LNCAP (cell line): ENCODE measurements around the gene MON1A.

Experiments
- TF ChIP-seq, protein P1 (sequence below): fragments of 450-650 bp; IDR thresholded peaks from 2 replicates; pipeline ENCODE4 v1.5.1; 2017; ENCODE audit warnings: mild to moderate bottlenecking

Gene MON1A

DNA sequence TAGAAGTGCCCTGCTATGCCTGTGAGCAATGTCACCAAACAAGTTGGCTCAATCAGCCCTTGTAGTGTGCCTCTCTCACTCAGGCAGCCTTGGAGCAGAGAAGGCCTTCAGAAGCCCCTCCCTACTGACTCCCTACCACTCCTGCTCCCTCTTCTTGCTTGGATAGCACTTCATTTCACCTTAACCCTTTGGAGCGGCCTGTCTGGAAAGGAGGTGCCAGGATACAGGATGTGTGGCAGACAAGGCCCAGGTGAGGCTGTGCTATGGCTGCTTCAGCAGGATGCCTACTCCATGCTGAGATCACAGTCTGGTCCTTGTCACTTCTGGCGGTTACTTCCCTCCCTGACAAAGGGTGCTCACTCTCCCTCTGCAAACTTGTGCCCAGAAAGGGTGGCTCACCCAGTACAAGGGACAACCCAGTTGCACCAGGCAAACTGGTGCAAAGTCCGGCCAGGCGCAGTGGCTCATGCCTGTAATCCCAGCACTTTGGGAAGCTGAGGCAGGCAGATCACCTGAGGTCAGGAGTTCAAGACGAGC lies 1.1 kb downstream of the MON1A start:
- TF ChIP-seq, protein P1, sequence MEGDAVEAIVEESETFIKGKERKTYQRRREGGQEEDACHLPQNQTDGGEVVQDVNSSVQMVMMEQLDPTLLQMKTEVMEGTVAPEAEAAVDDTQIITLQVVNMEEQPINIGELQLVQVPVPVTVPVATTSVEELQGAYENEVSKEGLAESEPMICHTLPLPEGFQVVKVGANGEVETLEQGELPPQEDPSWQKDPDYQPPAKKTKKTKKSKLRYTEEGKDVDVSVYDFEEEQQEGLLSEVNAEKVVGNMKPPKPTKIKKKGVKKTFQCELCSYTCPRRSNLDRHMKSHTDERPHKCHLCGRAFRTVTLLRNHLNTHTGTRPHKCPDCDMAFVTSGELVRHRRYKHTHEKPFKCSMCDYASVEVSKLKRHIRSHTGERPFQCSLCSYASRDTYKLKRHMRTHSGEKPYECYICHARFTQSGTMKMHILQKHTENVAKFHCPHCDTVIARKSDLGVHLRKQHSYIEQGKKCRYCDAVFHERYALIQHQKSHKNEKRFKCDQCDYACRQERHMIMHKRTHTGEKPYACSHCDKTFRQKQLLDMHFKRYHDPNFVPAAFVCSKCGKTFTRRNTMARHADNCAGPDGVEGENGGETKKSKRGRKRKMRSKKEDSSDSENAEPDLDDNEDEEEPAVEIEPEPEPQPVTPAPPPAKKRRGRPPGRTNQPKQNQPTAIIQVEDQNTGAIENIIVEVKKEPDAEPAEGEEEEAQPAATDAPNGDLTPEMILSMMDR, result no peak

DNA sequence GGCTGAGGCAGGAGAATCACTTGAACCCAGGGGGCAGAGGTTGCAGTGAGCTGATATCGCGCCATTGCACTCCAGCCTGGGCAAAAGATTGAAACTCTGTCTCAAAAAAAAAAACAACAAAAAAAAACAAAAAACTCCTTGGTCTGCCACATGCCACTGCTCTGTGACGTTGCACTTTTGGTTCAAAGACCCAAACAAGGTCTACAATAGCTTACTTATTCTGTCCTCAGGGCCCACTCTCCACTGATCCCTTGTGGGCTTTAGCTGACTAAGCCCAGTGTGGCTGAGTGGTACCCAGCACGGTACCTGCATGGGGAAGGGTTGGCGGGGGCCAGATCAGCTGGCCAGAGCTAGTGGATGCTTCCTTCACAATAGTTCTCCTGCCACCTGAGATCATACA lies 1.8 kb downstream of the MON1A start:
- TF ChIP-seq, protein P1, result no peak

DNA sequence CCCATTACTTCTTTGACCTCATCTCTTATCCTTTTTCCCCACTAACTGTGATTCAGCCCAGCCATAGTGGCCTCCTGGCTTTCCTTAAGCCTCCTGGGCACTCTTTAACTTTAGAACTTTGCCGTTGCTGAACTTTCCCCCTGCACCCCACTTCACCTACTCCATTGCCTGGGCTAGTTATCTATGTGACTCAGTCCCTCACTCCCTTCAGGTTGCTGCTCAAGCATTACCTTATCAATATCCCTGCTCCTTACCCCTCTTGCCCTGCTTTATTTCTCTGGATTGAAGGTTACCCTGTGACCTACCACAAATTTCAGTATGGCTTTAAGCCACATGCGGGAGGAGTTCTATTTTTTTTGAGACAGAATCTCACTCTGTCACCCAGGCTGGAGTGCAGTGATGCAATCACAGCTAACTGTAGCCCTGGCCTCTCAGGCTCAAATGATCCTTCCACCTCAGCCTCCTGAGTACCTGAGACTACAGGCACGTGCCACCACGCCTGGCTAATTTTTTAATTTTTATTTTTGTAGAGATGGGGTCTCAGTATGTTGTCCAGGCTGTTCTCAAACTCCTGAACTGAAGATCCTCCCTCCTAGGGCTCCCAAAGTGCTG lies 3.4 kb downstream of the MON1A start:
- TF ChIP-seq, protein P1, result no peak

DNA sequence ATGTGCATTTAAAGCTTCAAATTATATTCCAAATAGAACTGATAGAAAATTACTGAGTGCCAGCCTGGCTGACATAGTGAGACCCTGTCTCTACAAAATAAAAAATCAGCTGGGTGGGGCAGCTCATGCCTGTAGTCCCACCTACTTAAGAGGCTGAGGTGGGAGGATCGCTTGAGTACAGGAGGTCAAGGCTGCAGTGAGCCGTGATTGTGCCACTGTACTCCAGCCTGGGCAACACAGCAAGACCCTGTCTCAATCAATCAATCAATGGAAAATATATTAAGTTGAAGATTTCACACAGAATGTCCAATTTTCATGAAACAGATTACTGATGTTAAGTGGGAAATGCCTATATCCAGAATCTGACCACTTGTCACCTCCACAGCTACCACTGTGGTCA lies 4.1 kb downstream of the MON1A start:
- TF ChIP-seq, protein P1, result no peak

DNA sequence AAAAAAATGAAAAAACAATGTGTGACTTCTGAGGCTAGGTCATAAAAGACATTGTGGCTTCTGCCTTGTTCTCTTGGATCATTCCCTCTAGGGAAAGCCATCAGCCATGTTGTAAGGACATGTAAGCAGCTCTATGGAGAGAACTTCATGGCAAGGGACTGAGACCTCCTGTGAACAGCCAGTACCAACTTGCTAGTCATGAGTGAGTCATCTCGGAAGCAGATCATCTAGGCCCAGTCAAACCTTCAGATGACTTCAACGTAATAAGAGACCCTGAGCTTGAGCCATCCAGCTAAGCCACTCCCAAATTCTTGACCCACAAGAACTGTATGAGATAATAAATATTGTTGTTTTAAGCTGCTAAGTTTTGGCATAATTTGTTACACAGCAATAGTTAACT lies 4.9 kb downstream of the MON1A start:
- TF ChIP-seq, protein P1, result no peak

DNA sequence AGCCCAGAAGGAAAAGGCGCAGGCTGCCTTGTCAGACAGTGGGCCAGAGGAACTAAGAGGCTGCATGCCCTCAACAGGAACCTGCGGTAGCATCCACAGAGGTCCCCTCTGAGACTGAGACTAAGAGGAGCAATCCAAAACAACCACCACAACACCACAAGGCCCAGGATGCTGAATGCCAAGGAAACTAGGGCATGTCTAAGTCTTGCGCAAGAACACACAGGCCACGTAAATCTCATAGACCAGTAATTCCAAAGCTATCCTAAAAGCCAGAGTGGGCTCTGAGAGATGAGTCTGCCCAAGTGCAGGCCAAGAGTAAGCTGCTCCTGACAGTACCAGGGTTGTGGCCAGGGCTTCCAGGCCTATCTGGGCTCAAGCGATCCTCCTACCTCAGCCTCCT lies 12.9 kb downstream of the MON1A start:
- TF ChIP-seq, protein P1, result no peak

DNA sequence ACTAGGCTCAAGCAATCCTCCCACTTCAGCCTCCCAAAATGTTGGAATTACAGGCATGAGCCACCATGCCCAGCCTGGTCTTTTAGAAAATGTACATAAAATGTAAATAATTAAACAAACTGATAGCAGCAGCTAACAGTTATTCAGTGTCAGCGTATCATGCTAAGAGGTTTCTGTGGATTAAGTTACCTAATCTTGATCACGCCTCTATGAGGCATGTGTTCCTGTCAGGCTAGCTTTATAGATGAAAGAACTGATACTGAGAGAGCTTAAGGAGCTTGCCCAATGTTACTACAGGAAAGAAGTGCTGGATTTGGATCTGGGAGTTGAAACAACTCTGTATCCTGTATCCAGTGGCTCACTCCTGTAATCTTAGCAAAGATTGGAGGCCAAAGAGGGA lies 14.7 kb downstream of the MON1A start:
- TF ChIP-seq, protein P1, result no peak

DNA sequence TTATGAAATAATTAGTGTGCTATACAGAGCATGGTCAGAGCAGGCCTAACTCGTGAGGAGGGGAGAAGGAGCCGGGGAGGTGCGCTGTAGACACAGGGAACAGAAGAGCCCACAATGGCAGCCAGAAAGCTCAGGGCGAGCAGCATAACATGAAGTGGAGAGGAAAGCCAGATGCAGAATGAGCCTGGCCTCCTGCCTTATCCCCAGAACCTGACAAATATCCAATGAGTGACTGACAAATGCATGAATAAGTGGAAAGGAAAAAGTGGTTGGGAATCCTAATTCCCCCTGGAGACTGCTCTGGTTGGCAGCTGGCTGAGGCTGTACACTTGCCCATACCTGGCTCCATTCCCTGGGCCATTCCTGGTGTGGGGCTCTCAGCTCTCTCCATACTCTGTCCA lies 16.7 kb downstream of the MON1A start:
- TF ChIP-seq, protein P1, result no peak
